DMS 273 (cell line): ENCODE data around the gene SLC27A1.
"Not testable (repeated sequence)": the region's sequence is repeated elsewhere in the genome, so short reads cannot be mapped to it uniquely, and the experiment has no call there.

Source experiments
- DNase-seq: peaks from one replicate; lab custom pipeline; 2025; ENCODE audit not compliant: unreplicated experiment; lab: John Stamatoyannopoulos, UW

The SLC27A1 gene

DNA sequence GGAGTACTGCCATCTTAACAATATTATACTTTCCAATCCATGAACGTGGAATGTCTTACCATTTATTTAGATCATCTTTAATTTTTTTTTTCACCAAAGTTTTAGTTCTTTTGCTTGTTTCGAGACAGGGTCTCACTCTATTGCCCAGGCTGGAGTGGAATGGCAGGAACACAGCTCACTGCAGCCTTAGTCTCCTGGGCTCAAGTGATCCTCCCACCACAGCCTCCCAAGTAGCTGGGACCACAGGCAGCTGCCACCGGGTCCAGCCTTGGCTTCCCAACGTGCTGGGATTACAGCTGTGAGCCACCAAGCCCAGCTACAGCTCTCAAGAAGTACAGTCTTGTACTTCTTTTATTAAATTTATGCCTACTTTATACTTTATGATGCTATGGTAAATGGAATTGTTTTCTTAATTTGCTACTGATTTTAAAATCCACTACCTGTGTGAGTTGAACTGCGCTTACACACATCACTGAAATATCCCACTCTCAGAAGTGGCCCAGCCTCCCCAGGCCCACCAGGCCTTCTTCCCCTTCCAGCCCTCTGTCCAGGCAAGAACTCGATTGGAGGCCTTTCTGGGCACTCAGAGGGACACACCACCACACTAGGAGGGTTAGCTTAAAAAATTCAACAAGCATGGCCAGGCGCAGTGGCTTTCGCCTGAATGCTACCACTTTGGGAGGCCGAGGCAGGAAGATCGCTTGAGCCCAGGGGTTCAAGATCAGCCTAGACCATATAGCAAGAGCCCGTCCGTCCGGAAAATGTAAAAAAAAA is 40.1 kb downstream of the SLC27A1 start:
- no peak for DNase-seq

DNA sequence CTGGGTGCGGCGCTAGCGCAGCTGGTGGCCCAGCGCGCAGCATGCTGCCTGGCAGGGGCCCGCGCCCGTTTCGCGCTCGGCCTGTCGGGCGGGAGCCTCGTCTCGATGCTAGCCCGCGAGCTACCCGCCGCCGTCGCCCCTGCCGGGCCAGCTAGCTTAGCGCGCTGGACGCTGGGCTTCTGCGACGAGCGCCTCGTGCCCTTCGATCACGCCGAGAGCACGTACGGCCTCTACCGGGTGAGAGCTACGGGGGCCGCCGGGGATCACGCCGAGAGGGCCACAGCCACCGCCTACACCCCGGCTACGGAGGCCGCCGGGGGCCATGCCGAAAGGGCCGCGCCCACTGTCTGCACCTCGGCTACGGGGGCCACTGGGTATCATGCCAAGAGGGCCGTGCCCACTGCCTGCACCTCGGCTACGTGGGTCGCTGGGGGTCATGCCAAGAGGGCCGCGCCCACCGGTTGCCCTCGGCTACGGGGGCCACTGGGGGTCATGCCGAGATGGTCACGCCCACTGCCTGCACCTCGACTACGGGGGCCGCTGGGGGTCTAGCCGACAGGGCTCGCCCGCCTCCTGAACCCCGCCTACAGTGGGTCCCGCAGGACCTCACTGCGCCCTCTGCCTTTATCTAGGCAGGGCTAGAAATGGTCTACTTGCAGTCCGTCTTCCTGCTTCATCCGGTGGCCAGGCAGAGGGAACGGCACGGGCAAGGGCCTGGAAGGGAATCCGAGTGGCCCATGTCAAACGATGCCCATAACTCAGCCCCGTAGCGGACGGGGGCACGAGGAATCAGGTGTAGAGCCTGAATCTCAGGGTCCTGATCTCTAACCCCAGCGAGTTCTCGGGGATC is 41.6 kb downstream of the SLC27A1 start:
- DNase-seq: peak; percentile 92

DNA sequence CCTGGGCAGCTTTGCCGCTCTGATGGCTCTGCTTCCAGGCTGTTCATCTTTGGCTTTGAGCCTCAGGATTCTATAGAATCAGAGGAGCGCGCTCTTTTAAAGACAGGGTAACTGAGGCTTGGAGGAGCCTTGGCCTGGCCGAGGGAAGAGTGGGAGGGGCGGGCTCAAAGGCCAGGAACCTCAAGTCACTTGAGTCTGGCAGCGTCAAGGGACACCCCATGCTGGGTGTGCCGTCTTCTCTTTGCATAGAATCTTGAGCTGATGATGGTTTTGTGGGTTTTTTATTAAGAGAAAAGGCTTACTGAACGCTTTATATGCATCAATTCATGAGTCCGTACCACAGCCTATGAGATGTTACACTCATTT is 42.2 kb downstream of the SLC27A1 start:
- no peak for DNase-seq

DNA sequence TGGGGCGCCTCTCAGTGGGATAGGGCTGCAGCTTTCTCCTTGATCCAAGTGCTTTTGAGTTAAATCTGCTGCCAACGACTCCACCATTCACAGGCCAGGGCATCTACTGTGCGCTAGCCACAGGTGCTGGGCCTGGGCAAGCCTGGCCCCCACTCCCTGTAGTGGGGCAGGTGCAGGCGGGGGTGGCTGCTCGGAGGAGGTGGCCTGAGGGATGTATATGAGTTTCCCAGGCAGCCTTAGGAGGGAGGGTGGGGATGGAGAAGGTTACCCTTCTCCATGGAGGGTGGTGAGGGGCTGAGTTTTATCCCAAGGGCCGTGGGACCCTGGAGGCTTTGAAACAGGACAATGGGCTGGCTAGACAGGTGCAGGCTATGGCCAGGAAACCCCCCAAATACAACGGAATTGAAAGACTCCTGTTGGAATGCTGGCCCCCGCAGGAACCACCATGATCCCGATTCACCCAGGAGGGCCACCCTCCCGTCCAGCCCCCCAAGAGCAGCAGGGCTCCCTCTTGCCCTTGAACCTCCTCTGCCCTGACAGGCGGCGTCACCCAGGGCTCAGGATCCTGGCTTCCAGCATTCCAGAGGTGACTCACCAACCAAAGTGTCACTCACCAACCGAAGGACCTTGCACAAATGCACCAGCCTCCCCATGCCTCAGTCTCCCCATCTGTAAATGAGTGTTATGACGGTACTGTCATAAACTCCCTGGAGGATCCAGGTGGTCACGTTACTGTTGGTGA is 45.3 kb downstream of the SLC27A1 start:
- no peak for DNase-seq

- no peak for DNase-seq
Measured at GRCh38 chr19:17517898-17518297, 47.6 kb downstream of the SLC27A1 start.

- not testable (repeated sequence) for DNase-seq
Measured at GRCh38 chr19:17518654-17519053, 48.3 kb downstream of the SLC27A1 start.

DNA sequence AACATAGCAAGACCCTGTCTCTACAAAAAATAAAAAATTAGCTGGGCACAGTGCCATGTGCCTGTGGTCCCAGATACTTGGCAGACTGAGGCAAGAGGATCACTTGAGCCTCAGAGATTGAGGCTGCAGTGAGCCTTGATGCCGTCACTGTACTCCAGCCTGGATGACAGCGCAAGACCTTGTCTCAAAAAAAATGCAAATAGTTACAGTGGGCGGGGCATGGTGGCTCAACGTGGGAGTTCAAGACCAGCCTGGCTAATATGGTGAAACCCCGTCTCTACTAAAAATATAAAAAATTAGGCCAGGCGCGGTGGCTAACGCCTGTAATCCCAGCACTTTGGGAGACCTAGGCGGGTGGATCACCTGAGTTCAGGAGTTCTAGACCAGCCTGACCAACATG is 49.6 kb downstream of the SLC27A1 start:
- no peak for DNase-seq

DNA sequence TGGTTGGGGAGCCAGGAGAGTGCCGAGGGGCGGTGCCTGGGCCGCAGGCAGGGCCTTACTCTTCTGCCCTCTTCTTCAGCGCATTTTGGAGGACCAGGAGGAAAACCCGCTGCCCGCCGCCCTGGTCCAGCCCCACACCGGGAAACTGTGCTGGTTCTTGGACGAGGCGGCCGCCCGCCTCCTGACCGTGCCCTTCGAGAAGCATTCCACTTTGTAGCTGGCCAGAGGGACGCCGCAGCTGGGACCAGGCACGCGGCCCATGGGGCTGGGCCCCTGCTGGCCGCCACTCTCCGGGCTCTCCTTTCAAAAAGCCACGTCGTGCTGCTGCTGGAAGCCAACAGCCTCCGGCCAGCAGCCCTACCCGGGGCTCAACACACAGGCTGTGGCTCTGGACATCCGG is 50.5 kb downstream of the SLC27A1 start:
- no peak for DNase-seq

DNA sequence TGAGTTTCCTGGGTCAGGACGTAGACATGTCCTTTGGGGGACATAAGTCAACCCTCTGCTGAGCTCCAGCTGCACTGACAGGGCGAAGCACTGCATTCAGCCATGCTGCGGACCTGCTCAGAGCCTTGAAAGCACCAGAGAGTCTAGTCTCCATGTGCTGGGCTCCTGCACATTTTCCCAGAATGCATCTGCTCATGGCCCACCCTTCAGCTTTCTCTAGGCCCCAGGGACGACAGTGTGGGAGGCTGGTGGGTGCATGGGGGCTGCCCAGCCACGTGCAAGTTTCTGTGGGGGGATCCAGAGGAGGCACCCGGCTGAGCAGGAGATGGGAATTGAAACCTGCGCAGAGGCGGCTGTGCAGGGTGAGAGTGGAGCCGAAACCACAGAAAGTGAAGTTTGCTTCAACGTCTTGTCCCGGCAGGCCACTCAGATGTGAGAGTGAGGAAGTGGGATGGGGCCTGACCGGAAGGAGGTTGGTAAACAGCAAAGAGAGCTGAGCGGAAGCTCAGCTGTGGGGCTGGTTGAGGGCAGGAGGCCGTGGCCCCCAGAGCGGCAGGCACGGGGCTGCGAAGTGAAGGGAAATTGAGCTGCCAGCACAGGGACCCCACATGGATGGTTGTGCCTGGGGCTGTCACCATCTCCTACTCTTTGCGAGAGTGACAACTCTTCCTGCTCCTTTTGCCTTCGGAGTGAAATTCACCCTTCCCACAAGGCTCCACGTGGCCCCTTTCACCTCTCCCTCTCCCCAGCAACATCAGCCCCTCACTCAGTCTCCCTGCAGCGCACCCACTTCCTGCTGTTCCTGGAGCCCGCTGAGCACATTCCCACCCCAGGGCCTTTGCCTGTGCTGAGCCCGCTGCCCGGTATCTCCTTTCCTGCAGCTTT is 52.9 kb downstream of the SLC27A1 start:
- no peak for DNase-seq

- DNase-seq: no peak
Measured at GRCh38 chr19:17524651-17525050, 54.3 kb downstream of the SLC27A1 start.

- no peak for DNase-seq
Measured at GRCh38 chr19:17525141-17525540, 54.8 kb downstream of the SLC27A1 start.

DNA sequence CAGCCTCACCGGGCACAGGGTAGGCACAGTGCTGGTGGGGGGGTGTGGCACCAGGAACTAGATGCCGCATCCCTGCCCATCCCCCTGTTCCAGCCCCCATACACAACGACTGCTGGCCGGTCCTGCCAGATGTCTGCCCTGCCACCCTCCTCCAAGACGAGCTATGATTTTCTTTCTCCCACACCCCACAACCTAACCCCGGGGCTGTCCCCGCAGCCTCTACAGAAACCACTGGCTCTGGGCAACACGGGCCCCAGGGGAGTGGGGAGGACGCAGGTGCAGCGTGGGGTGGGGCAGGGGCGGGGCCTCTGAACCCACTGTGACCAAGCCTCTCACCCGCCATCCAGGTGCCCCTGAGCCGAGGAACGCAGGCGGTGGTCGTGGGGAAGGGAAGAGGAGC is 56.6 kb downstream of the SLC27A1 start:
- DNase-seq: no peak

GRCh38 chr19:17527326-17527725 is 57.0 kb downstream of the SLC27A1 start:
- no peak for DNase-seq

GRCh38 chr19:17528610-17529009 is 58.3 kb downstream of the SLC27A1 start:
- no peak for DNase-seq

DNA sequence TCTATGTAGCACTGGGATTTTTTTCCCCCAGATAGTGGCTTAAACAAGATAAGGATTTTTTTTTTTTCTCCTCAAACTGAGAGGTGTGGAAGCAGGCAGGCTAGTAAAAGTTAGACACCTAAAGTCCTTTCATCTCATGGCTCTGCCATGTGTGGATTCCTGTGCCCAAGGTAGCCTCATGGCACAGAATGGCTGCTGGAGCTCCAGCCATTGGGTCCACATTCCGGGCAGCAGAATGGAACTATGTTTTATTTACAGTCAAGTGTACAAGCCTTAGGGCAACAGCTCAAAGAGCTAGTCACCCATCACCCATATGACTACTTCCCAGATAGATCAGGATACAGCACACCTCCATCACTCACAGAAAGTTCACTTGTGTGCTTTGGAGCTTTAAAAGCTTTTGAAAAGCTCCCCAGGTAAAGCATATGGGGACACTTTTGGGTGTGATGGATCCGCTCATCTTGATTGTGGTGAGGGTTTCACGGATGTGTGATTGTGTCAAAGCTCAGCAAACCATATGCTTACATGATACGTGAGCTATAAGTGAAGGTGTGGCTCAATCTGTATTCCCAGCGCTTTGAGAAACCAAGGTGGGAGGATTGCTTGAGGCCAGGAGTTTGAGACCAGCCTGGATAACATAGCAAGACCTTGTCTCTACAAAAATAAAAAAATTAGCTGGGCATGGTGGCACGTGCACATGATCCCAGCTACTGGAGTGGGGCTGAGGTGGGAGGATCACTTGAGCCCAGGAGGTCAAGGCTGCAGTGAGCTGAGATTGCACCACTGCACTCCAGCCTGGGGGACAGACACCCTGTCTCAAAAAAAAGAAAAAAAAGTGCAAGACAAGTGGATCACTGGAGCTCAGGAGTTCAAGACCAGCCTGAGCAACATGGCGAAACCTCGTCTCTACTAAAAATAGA is 59.2 kb downstream of the SLC27A1 start:
- DNase-seq: no peak

GRCh38 chr19:17530586-17530985 is 60.3 kb downstream of the SLC27A1 start:
- DNase-seq: peak; percentile 62

DNA sequence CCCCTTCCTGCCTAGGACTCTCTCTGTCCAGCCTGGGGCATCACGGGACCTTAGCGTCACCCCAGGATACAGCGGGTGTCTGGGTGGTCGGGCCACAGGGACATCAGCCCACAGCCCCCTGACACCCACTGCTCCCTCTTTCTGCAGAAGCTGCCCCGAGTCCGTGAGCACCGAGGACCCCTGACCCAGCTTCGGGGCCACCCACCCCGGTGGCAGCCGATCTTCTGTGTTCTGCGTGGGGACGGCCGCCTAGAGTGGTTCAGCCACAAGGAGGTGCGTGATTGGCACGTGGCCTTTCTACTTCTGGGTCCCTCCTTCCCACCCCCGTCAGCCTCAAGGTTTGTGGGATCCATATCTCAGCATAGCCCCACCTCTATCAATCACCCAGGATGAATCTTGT is 61.8 kb downstream of the SLC27A1 start:
- no peak for DNase-seq

- DNase-seq: no peak
Measured at GRCh38 chr19:17532557-17532956, 62.2 kb downstream of the SLC27A1 start.

DNA sequence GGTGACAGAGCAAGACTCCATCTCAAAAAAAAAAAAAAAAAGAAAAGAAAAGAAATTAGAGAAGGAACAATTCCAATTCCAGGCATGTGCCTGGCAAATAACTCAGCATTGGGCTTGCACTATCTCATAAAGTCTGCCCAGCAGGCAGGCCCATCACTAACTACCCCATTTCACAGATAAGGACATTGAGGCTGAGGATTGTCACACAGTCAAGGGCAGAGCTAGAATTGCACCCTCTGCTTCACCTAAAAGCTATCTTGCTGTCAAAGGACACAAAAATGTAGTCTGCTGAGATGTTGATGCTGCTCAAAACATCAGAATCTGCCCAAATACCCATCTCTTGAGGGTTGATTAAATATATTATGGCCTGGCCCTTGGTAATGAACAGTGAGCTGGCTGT is 64.4 kb downstream of the SLC27A1 start:
- no peak for DNase-seq

- DNase-seq: no peak
Measured at GRCh38 chr19:17536955-17537354, 66.6 kb downstream of the SLC27A1 start.
